Measurements from ENCODE around the gene KIF2A. TPM values are rescaled to one million over a fixed set of nuclear protein-coding genes. Genes with fewer than 3 reads are reported as not detected.

The KIF2A gene
- total and polyA plus RNA-seq, 2 of the 8 experiments (the other 6 are each of a cell fraction or from before 2014, with no cell fraction given): 18.4 to 97.1 TPM

- TF ChIP-seq ASH2L (IDR thresholded peaks at IDR 0.05; ENCODE audit: low read length): no peak
Measured at GRCh38 chr5:62306896-62307689, 1.1 kb downstream of the KIF2A start (continued).

Measured in H1 (cell line).